ENCODE data around the gene IL17REL.
A peak's percentile ranks its signal among the peaks of the same experiment; 100 is the strongest.

Gene IL17REL

GRCh38 chr22:50012211-50013181, at the start of gene IL17REL:
Gene IL17REL, minus strand, starts transcription at chr22:50012765. Its CDS starts 119 bp downstream, at chr22:50012646.
- DNase-seq: no peak

GRCh38 chr22:50061824-50062355, 49.3 kb upstream of the IL17REL start:
- peak; percentile 65 for DNase-seq

- no peak for DNase-seq
These were observed 48.7 kb upstream of the IL17REL start for GRCh38 chr22:50061141-50061823.

- DNase-seq: no peak
These were observed 48.0 kb upstream of the IL17REL start for GRCh38 chr22:50060441-50061140.

GRCh38 chr22:50059881-50060262, 47.3 kb upstream of the IL17REL start:
- no peak for DNase-seq

- no peak for DNase-seq
These were observed 46.6 kb upstream of the IL17REL start for GRCh38 chr22:50058906-50059880.

GRCh38 chr22:50058061-50058905, 45.7 kb upstream of the IL17REL start, which contains the start of gene TTLL8:
Gene TTLL8, minus strand, starts transcription at chr22:50058298.
- no peak for DNase-seq

- DNase-seq: no peak
These were observed 44.9 kb upstream of the IL17REL start for GRCh38 chr22:50057278-50058060.

- no peak for DNase-seq
These were observed 43.8 kb upstream of the IL17REL start for GRCh38 chr22:50056214-50056972.

GRCh38 chr22:50053861-50054260, 41.3 kb upstream of the IL17REL start:
- no peak for DNase-seq

- no peak for DNase-seq
These were observed 39.4 kb upstream of the IL17REL start for GRCh38 chr22:50051930-50052329.

- no peak for DNase-seq
These were observed 37.0 kb upstream of the IL17REL start for GRCh38 chr22:50049299-50050195.

- DNase-seq: no peak
These were observed 36.3 kb upstream of the IL17REL start for GRCh38 chr22:50048836-50049235.

GRCh38 chr22:50048061-50048765, 35.6 kb upstream of the IL17REL start:
- DNase-seq: no peak

GRCh38 chr22:50047346-50047745, 34.8 kb upstream of the IL17REL start:
- DNase-seq: no peak

GRCh38 chr22:50046481-50047245, 34.1 kb upstream of the IL17REL start:
- no peak for DNase-seq

GRCh38 chr22:50046019-50046415, 33.5 kb upstream of the IL17REL start:
- DNase-seq: no peak
